Sigmoid colon (tissue), 4 donors: ENCODE data around the gene STX18.

ENCODE experiments used
- EP300 ChIP-seq, 4 donors: sonication (generic); formaldehyde crosslinking; IDR thresholded peaks; one replicate each; pipeline ENCODE4 v1.6.1; 2017; ENCODE audit warnings: antibody characterized with exemption in 4 of 4
- TF ChIP-seq, protein P1 (sequence below), 4 experiments: fragments of 450-650 bp in 3 of 4; fragments of 200-600 bp in 1 of 4; IDR thresholded peaks; one replicate each; pipeline ENCODE4 v1.5.1; 2016 to 2019; ENCODE audit warnings: antibody characterized with exemption in 4 of 4, mild to moderate bottlenecking in 3 of 4, moderate library complexity in 2 of 4

DNA sequence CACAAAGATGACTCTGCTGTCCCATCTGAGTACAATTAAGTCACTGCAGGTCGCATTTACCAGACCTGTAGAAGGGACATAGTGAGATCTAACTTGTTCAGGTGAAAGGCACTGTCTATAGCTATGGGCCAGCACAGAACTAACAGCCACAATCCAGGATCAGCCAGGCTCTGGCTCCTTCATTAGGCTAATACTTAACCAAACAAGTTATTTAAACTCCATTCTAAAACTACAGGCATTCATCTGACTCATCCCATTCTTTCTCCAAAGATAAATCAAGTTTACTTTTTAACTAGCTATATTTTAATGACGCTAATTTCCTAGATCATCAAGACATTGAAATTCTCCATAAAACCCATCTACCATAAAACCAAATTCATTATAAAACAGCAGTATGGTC lies 62.5 kb downstream of the STX18 start:
- no peak for TF ChIP-seq EP300 (IDR thresholded peaks at IDR 0.05)
- TF ChIP-seq, protein P1, sequence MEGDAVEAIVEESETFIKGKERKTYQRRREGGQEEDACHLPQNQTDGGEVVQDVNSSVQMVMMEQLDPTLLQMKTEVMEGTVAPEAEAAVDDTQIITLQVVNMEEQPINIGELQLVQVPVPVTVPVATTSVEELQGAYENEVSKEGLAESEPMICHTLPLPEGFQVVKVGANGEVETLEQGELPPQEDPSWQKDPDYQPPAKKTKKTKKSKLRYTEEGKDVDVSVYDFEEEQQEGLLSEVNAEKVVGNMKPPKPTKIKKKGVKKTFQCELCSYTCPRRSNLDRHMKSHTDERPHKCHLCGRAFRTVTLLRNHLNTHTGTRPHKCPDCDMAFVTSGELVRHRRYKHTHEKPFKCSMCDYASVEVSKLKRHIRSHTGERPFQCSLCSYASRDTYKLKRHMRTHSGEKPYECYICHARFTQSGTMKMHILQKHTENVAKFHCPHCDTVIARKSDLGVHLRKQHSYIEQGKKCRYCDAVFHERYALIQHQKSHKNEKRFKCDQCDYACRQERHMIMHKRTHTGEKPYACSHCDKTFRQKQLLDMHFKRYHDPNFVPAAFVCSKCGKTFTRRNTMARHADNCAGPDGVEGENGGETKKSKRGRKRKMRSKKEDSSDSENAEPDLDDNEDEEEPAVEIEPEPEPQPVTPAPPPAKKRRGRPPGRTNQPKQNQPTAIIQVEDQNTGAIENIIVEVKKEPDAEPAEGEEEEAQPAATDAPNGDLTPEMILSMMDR (IDR thresholded peaks at IDR 0.05), result no peak
